ENCODE results near the gene PNRC1.
"Not testable (repeated sequence)": the region's sequence is repeated elsewhere in the genome, so short reads cannot be mapped to it uniquely, and the experiment has no call there.

PNRC1 gene

DNA sequence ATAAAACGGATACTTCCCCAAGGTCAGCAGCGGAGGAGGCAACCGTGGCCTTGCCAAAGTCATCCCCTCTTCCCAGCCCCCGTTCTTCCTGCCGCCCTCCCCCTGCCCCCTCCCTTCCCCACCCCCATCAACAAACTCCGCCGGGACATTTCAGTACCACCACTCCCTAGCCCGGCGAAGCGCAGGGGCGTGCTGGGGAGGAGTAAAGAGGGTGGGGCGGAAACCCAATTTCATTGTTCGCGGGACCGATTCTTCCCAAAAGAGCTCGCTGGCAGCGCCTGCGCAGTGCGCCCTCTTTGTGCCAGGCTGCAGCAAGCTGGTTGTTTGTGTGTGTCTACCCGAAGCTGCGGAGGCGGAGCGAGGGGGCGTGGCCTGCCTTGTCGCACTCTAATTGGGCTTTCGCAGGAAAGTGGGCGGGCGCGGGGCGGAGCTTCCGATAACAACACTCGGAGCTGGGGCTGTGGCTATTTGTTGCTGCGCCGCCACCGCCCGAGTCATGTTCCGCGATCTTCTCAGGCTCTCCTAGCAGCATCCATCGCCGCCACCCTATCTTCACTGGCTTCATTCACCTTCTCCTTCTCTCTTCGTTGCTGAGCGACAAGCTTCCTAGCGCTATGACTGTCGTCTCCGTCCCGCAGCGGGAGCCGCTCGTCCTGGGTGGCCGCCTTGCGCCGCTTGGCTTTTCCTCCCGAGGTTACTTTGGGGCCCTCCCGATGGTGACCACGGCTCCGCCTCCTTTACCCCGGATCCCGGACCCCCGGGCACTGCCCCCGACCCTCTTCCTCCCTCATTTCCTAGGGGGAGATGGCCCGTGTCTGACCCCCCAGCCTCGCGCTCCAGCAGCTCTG, at the start of gene PNRC1:
Gene PNRC1 (plus strand): TSS at position 471 of the 848 bp plus-strand sequence. CDS start 144 bp downstream, at position 615.
- peak; percentile 100 for DNase-seq (ENCODE audit: low spot score)

DNA sequence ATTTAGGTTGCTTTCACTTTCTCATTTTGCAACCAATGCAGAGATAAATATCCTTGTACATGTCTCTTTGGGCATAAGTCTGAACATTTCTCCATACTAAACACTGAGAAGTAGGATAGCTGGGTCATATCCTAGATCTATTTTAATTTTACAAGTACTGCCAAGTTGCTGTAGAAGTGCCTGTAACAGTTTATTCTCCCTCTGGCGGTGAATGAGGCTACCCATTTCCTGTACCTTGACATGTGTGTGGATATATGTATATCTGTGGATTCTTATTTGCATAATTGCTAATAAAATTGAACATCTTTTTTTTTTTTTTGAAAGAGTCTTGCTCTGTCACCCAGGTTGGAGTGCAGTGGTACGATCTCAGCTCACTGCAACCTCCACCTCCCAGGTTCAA, 48.0 kb upstream of the PNRC1 start:
- DNase-seq (ENCODE audit: low spot score) = no peak

DNA sequence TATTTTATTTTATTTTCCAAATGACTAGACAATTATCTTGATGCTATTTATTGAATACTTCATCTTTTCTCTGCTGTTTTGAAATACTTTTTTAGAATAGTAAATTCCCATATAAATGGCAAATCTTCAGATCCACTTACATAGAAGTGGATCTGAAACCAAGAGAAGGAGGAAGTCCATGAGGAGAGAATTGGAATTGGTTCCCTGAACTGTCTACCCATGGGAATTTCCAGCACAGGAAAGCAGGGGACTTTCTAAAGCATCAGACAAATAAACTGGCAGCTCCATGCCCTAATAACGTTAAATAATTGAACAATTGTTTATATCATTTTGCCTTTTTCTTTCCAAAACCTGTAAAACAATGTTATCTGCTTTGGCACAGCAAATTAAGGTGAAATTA, 47.1 kb upstream of the PNRC1 start:
- no peak for DNase-seq (ENCODE audit: low spot score)

DNA sequence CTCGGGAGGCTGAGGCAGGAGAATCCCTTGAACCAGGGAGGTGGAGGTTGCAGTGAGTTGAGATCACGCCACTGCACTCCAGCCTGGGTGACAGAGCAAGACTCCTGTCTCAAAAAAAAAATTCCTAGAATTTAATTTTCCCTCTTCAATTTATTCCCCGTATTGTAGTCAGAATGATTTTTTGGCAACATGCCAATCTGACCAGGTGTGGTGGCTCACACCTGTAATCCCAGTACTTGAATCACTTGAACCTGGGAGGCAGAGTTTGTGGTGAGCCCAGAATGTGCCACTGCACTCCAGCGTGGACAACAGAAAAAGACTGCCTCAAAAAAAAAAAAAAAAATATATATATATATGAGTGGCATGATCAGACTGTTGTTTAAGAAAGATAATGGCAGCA, 46.4 kb upstream of the PNRC1 start:
- not testable (repeated sequence) for DNase-seq (ENCODE audit: low spot score)

DNA sequence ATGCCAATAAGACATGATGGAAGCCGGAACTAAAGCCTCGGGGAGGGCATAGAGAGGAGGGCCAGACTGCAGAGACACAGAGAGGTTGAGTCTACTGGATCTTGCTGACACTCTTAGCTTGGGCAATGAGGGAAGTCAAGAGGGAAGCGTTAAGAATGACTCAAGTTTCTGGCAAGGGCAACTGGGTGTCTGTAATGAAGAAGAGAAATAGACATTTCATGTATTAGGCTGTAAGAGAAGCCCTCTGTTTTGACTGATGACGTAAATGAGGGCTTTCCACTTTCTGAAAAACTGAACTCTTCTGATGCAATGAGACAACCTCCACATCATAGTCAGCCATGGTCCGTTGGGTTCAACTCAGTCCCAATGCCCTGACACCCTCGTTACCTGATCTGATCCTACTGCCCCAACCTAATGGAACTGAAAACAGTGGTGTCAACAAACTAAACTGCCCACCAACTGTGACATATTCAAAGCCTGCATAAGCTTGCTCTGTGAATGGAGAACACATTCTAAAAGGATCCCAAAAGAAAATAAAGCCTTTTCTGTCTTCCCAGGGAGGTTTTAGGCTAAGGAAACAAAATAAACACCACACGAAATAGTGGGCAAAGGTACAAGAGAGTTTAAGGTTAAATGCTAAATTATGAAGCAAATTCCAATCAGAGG, 45.8 kb upstream of the PNRC1 start:
- DNase-seq (ENCODE audit: low spot score) = no peak

DNA sequence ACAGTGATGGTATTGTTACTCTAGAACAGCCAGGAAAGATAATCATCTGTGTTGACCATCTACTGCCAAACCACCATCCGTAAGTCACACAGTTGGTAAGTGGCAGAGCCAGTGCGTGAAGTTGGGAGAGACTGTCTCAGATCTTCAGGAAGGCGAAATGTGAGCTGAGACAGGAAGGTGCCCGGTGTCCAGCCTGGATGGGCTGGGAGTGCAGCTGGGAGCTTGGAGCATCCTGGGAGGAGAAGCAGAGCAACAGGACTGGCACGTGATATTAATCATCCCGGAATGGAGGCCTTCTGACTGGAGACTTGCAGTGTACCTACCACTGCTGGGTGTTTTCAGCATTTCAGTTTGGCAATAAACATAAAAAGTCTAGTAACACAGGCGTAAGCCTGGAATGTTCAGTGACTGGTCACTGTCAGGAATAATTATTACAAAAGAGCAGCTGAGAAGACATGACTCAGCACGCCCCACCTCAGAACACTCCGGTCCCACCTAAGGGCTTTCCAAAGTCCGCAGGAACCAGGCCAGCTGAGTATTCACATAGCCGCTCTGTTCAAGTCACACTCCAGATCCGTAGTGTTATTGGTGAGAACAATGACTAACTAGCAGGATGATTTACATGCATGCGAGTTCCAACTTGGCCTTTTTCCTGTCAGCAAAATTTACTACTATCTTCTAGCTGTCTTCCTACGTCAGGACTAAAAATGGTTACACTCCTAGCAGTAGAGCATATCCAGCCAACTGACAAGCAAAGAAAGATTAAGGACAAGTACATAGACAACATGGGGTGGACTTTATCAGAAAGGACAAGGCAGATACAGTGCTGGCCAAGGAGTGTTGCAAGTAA, 45.1 kb upstream of the PNRC1 start:
- no peak for DNase-seq (ENCODE audit: low spot score)

DNA sequence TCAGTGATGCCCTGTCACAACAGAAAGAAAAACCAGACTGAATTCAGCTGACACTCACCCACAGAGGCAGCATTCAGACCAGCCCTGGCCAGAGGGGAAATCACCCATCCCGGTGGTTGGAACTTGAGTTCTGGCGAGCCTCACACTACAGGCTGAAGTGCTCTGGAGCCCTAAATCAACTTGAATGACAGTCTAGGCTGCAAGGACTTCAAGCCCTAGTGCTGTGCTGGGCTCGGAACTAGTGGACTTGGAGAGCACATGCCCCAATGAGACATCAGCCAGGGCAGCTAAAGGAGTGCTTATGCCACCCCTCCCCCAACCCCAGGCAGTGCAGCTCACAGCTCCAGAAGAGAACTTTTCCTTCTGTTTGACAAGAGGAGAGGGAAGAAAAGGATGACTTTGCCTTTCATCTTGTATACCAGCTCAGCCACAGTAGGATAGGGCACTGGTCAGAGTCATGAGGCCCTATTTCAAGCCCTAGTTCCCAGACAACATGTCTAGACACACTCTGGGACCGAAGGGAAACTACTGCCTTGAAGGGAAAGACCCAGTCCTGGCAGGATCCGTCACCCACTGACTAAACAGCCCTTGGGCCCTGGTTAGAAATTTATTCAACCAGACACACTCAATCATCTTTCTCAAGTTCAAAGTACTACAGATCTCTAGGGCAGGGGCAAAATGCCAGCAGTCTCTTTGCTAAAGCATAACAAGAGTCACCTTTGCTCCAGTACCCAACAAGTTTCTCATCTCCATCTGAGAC, 43.2 kb upstream of the PNRC1 start:
- no peak for DNase-seq (ENCODE audit: low spot score)

DNA sequence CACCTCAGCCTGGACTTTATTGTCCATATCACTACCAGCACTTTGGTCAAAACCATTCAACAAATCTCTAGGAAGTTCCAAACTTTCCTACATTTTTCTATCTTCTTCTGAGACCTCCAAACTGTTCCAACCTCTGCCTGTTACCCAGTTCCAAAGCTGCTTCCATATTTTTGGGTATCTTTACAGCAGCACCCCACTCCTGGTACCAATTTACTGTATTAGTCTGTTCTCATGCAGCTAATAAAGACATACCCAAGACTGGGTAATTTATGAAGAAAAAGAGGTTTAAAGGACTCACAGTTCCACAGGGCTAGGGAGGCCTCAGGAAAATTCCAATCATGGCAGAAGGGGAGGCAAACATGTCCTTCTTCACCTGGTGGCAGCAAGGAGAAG, 42.7 kb upstream of the PNRC1 start:
- DNase-seq (ENCODE audit: low spot score) = not testable (repeated sequence)

DNA sequence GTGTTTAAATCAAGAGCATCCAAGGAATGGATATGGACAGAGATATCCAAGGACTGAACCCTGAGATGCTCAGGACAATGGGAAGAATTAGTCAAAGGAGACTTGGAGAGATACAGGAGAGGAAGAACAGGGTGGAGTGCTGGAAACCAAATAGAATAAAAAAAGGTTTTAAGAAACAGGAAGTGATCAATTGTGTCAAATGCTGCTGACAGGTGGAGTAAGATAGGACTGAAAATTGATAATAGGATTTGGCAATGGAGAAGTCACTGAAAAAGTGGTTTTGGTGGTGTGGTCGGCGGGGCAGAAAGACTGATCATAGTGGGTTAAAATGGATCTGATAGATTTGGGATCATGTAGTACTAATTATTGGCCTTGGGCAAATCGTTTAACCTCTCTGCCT, 37.9 kb upstream of the PNRC1 start:
- DNase-seq (ENCODE audit: low spot score) = no peak

DNA sequence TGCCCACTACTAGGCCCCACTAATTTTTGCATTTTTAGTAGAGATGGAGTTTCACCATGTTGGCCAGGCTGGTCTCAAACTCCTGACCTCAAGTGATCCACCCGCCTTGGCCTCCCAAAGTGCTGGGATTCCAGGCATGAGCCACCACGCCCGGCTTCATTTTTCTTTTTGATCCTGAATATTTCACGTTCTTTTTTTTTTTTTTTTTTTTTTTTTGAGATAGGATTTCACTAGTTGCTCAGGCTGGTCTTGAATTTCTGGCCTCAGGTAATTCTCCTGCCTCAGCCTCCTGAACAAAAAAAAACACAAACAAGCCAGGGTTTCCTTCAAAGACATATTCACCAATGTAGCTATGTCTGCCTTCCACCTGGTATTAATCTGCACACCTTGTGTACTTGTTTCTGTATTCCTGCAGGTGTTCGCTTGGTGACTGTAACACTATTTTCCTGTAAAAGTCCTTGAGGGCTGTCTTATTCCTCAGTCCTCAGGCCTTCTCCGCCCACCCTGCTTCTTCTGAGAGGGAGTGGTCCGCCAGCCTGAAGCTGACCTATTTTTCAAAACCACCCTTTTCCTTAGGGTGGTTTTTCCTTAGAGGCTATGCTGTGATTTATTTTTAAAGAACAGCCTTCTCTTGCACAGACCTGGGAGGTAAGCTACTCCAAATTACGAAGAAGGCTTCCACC, 36.1 kb upstream of the PNRC1 start:
- DNase-seq (ENCODE audit: low spot score) = no peak

DNA sequence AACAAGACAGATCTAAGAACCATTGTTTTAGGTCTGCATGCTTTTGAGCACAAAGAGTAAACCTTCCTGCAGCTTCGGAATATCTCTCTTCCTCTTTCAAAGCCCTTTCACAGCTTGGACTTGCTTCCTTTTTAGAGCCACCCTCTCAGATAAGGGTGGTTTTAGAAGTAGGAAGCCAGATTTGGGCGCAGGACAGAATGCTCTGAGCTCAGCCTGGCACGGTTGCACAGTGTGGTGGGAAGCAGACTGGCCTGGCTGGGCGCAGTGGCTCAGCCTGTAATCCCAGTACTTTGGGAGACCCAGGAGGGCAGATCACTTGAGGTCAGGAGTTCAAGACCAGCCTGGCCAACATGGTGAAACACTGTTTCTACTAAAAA, 35.6 kb upstream of the PNRC1 start:
- no peak for DNase-seq (ENCODE audit: low spot score)

DNA sequence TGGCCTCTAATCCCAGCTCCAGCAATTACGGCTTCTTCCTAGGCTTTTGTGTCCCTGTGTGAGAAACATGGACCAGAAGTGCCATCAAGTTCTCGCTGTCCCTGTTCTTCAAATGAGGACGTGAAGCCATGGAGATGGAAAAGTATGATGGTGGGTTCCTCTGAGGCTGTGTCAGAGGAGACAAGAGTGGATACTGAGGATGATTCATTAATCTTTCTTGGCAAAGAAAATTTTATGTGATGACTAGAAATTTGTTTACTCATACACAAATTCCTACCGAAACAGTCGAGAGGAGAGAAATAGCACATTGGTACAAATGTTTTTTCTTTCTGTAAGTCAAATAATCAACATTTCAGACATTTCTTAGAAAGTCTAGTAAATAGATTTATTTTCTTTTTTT, 35.0 kb upstream of the PNRC1 start:
- no peak for DNase-seq (ENCODE audit: low spot score)

DNA sequence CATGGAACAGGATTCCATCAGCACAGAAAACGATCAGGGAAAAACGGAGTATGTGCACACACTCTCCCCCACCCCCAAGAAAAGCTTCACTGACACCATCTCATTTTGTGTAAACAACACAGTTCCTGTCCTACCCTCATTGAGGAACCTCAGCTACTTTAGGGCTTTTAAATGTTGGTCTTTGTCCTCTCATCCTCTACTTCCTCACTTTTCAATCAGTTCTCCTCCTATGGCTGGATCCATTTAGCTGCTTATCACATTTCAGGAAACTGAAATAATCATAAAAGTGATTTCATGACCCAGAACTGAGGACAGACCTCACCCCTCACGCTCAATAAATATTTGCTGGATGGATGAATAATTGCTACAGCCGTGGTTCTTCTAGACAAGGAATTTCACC, 33.1 kb upstream of the PNRC1 start:
- DNase-seq (ENCODE audit: low spot score) = no peak

DNA sequence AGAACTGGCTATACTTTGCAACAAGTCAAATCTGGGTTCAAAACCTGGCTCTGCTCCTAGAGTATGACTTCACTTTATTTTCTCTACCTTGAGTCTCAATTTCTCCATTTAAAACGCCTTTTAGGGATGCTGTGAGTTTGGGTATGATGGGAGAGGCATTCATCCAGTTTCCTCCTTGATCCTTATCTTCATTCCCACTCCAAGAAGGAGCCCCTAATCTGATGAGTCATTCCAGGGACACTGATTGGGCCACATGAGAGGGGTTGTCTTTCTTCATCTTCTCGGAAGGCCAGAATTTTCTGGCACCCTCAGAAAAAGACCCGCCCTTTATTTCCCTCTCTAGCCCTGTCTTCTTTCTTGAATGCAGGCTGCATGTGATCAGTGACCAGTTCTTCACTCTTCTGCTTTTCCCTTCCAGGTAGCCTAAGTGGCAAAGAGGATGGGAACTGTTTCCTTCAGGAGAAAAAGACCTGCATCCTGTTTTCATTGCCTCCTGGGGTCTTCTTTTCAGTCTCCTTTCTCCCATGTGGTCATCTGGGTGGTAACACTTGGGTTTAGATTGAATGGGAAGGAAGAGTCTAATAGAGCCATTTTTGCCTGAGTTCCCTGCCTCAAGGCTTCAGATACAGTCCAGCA, 32.1 kb upstream of the PNRC1 start:
- DNase-seq (ENCODE audit: low spot score) = no peak

DNA sequence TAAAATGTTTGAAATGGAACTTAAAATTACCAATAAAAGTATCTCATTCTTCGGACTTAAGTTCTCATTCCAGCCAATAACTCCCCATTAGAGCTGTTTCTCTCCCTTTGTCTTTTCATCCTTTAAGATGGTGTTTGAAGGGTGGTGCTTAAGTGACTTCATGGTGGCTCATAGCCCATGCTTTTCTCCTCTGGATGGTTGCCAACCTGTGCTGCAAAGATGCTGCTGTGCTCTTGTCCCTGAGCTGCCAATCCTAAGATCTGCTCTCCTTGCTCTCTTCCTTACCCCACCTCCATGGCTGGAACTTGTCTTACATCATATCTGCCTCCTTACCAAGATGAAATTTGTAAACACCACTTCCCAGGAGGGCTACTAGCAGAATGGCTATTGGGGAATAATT, 31.6 kb upstream of the PNRC1 start:
- no peak for DNase-seq (ENCODE audit: low spot score)

DNA sequence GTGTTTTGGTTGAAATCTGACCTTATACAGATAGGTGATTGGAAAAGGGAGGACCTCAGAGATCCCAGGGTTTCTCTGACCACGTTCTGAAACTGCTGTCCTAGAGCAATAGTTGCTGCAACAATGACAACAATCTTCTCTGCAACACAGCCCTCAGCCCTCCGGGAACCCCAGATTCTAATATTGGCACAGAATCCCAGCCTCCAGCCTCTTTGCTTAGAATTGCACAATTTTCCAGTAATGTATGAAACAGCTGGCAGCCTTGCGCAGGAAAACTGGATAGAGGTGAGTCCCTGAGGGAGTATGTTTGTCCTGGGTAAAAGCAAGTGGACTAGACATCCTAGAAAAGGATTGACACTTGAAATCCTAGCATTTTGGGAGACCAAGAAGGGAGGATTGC, 30.4 kb upstream of the PNRC1 start:
- no peak for DNase-seq (ENCODE audit: low spot score)

DNA sequence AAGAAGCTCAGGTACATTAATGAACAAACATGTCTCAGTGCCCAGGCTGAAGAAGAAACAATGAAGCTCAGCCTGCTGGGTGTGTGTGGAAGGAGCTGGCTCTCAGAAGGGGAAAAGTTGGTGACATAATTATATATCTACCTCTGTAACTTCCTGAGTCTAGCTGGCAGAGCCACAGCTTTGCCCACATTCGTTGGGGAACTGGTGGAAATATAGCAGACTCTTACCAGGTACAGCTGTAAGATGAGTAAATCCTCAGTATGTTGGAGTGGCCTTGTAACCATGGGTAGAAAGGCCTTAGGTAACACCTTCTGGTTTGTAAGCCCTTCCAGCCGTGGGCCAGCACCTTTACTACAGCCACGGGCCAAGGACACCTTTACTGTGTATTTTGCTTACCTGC, 29.9 kb upstream of the PNRC1 start:
- no peak for DNase-seq (ENCODE audit: low spot score)

DNA sequence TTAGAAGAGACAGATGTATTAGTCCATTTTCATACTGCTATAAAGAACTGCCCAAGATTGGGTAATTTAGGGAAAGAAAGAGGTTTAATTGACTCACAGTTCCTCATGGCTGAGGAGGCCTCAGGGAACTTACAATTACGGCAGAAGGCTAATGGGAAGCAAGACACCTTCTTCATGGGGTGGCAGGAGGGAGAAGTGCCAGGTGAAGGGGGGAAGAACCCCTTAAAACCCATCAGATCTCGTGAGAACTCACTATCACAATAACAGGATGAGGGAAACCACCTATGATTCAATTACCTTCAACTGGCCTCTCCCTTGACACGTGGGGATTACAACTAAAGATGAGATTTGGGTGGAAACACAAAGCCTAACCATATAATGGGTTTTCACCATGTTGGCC, 28.9 kb upstream of the PNRC1 start:
- DNase-seq (ENCODE audit: low spot score) = no peak

DNA sequence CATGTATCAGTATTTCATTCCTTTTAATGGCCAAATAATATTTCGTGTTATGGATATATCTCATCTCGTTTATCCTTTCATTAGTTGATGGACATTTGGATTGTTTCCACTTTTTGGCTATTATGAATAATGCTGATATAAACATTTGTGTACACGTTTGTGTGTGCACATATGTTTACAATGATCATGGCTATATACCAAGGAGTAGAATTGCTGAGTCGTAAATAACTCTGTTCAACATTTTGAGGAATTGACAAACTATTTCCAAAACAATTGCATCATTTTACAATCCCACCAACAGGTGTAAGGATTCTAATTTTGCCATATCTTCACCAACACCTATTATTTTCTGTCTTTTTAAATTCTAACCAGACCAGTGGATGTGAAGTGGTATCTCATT, 26.3 kb upstream of the PNRC1 start:
- no peak for DNase-seq (ENCODE audit: low spot score)

DNA sequence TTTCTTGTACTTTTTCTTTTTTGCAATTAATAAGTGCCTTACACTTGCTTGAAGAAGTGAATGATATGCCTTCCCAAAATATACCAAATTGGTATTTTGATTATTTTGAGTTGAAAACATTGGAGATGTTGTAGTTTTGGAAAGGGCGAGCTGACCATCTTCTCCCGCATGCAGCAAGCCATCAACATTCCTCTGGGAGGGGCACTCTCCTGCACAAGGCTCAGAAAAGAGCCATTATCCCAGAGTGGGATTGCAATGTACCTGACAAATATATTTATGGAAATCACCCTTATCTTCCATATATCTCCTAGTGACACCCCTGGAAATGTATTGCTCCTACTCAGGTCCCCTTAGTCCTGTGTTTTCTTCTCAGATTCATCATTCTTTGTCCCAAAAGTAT, 22.8 kb upstream of the PNRC1 start:
- no peak for DNase-seq (ENCODE audit: low spot score)

DNA sequence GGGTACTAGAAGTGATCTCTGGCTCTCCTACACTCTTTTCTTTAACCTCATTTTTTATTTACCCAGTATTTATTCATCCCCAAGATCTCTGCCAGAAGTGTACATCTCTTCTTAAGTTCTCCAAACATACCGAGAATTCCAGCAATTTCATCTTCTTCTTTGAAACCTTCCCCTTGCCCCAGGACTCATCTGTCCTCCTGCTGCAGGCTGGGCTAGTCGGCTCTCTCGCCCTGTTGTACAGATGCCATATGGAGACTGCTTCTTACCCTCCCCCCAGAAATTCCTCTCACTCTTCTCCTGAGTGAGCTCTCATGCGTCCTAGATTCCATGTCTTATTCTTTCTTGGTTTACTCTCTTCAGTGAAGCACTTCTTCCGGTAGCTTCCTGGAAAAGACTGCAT, 21.9 kb upstream of the PNRC1 start:
- DNase-seq (ENCODE audit: low spot score) = no peak
